A172 (cell line): ENCODE results near the gene JPH4. TPM values are rescaled to one million over a fixed set of nuclear protein-coding genes. Genes with fewer than 3 reads are reported as not detected.

Source experiments
- DNase-seq: peaks from one replicate; pipeline ENCODE4 v3.0.0-alpha.2; 2015; ENCODE audit warnings: low spot score
- total RNA-seq: library from RNA; depleted of rRNA; stranded (reverse); fragments of >200 nt; shearing (Covaris generic); gene quantifications from 2 replicates; pipeline ENCODE4 v1.2.3, GENCODE V29; 2014; rRNA removed

The JPH4 gene
- total RNA-seq, 1 experiment from 2014 or later = not detected

DNA sequence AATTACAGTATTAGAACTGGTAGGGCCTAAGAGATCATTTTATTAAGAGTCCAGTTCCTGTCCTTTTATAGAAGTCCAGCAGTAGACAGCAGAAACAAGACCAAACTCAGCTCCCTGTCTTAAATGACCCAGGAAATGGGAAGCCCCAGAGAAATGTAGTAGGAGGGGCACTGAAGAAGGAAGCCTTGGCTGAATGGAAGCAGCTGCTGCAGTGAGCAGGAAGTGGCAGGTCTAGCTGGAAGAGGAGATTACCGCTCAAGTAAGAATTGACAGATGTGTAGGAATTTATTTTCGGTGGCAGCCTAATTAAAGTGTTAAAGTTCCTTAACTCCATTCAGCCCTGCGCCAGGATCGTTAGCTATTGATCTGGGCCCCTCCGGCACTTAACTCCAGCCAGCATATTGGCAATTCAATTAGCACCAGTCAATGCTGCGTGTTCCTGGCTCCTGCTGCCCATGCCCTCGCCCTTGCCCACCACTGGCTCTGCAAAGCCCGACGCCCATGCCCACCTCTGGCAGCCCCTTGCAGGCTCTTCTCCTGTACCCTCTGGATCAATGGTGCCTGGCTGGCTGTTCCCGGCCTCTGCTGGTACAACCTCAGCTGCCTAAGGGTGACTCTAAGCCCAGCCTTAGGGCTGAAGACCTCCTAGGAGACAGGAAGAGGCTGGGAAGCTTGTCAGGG lies 48.1 kb downstream of the JPH4 start:
- DNase-seq = no peak

DNA sequence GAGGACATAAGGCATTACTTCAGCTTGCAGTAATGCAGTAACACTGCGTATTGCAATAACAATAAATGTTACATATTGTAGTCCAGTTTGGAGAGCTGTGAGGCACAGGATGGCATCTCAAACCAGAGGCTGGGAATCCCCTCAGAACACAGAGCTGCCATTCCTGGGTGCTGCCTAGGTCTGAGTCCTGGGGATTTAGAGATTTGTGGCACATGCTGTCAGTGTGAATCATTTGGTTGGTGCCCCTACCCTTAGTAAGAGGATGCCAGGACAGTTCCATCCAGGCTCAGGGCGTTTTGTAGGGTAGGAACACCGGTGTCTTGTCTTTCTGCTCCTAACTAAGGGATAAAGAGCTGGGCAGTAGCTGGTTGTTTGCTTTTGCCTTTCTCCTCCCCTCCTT lies 49.6 kb downstream of the JPH4 start:
- no peak for DNase-seq

DNA sequence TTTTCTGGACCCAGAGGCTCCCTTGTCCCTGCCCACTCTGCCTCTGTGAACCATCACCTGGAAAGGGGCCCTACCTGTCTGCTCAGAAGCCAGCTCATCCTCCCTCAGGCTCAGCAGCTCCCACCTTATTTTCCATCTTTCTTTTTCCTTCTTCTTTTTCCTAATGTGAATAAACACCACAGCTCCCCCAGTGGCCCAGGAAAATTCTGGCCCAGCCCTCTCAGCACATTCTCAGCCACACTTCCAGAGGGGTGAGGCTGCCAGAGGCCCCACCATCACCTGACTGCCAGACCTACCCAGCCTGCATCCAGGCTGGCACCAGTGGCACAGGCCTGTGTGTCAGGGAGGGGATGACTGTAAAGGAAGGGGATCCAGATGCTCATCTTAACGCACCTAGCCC lies 50.0 kb downstream of the JPH4 start:
- DNase-seq = no peak

DNA sequence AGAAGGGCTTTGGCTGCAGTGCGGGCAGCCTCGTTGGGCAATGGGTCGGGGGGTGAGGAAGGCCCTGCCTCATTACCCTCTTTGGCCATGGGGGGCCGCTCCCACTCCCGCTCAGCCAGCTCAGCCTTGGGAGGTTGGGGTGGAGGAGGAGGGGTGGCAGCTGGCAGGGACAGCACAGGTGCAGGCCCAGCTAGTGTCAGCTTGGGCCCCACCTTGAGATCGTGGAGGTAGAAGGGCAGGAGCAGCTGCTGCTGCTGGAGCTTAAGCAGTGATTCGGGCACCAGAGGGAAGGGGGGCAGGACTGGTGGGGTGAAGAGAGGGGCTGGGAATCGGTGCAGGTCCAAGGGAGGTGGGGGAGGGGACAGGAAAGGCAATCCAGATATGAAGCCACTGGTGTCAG lies 53.0 kb downstream of the JPH4 start:
- no peak for DNase-seq

DNA sequence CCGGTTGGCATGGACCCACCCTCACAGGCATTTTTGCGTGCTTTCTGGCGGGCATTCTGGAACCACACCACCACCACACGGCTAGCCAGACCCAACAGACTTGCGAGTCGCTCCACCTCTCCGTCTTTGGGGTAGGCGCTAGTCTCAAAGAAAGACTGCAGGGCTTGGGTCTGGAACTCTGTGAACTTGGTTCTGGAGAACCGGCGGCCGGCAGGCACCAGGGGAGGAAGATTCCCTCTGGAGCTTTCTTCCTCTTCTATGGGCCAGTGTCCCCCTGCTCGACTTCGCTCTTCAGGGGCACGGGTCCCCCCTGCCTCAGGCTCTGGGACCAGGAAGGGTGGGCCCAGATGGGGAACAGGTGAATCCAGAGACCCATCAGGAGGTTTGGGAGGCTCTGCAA lies 53.6 kb downstream of the JPH4 start:
- DNase-seq = no peak

DNA sequence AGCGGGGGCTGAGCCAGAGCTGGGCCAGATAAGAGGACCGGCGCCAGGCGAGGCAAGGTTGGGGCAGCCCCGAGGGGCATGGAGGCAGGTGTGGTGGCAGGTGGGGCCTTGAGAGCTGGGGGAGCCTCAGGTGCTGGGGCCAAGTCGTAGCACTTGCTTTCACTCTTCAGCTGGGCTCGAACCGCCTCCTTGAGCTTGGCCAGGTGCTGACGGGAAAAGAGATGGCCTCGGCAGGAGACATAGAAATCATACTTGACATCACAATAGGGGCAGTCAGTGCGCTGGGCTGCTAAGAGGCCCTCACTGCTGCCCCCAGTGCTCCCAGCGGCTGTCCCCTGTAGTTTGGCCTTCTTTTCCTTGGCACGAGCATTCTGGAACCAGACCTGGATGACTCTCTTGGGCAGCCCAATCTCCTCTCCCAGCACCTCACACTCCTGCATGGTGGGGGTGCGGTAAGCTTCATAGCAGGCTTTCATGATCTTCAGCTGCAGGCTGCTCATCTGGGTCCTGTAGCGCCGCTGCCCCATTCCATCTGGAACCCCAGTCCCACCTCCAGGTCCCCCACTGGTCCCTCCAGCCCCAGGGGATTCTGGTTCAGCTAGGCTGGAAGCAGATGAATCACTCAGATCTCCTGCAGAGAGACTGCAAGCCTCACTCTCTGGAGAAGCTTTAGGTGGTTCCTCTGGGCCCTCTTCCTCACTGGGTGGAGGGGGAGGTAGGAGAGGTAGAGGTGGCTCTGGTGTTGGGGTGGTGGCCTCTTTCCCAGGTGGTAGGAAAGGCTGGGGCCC lies 55.2 kb downstream of the JPH4 start:
- DNase-seq = no peak

DNA sequence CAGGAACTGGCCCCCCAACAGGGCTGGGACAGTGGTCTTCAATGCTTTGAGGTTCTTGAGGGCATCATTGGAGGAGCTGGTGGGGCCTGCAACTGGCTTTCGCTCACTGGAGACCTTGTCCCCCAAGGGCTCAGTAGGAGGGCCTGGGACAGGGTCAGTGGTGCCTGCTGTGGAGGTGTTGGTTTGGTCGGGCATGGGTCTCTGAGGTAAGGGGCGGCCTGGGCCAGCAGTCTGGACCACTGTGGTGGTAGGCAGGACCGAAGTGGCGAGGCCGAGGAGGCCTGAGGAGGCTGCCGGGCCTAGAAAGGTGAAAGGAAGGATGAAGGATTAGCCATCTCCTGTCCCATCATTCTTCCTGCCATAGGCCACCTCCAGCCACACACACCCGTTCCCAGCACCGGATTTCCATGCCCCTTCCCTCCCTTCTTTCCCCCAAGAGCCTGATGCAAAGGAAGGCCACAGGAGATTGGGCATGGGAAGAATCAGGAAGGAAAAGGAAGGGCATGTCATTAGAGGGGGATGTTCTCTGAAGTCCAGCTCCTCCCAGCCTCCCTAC lies 55.9 kb downstream of the JPH4 start:
- no peak for DNase-seq

DNA sequence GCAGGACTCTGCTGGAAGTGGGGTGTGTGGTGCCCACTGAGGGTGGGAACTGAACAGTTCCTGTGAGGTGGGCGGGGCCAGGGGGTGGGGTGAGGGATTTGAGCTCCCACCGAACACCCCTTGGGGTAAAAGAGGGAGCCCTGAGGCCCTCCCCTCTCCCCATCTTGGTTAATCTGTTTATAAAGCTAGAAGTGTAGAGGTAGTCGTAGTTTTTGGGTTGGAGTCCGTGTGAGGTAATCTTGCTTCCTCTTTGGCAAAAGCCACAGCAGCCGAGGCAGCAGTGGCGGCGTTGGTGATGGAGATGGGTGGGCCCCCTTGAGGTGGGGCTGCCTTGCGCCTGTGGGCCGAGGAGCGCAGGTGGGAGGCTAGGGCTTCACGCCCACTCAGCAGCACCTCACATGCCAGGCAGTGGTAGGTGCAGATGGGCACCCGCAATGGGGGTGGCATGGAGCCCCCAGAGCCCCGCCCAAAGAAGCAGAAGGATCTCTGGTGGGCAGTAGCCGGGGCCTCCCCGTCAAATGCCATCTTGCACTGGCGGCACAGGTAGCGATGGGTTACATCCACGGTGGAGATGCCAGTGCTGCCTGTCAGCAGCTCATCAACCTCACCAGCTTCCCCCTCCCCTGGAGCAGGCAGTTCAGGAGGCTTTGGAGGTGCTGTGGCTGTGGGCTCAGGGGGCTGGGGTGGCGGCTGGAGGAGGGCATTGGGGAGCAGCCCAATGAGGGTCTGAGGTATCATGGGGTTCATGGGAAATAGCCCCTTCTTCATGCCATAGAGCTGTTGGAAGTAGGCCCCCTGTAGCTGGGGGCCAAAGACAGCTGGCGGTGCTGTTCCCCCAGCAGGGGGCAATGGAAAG lies 56.6 kb downstream of the JPH4 start:
- DNase-seq = no peak

DNA sequence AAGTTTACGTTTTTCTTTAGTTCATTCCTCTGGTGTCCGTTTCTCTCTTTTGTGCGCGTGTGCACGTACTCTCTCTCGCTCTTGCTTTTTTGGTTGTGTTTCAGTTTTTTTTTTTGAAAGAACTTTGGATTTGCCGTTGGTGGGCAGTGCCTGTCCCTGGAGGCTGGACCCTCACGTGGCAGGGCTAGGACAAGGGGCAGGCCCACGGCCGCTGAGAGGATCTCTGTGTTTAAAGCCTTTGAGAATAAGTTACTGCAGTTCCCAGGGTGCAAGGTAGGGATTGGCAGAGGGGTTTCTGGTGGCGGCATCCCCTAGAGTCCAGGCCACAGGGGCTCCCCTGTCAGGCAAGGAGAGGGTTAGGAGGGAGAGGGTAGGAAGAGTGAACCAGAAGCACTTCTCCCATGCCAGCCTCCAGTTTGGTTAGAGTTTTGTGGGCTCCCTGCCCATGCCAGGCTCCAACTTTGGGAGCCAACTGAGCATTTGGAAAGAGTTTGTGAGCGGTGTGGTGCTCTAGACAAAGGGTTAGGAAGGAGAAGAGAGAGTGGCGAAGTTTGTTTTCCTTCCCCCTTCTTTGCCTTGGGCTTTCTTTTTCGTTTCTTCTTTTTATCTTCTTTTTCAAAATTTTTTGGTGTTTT lies 57.6 kb downstream of the JPH4 start:
- DNase-seq = no peak

DNA sequence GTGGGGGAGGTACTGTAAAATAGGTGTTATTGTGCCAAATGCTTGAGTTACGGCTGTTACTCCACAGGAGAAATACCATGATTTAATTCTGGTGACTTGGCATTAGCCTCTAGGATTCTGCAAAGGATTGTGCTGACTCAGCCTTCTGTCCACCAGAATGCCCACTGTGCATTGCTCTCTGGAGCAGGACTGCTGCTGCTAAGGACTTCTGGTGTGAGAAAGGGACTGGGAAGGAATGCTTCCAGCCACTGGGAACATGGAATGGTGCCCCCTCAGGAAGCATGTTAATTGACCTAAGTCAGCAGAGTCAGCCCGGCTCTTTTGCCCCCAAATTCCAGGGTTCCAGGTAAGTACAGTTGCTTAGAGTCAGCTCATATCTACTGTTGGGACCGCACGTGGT lies 59.9 kb downstream of the JPH4 start:
- no peak for DNase-seq

Other genes starting within 250 kb of the JPH4 start
- gene SLC22A17, start 225.9 kb downstream of the JPH4 start, total RNA-seq = 10.3 and 11.6 TPM in 2 replicates
- gene EFS, start 213.6 kb downstream of the JPH4 start, total RNA-seq = not detected in 2 replicates
- gene IL25, start 206.0 kb downstream of the JPH4 start, total RNA-seq = not detected in 2 replicates
- gene CMTM5, start 201.7 kb downstream of the JPH4 start, total RNA-seq = not detected in 2 replicates
- not detected in 2 replicates for gene MYH6, start 170.5 kb downstream of the JPH4 start, total RNA-seq
- gene MYH7, start 143.1 kb downstream of the JPH4 start, total RNA-seq = not detected in 2 replicates
- gene NGDN, start 109.1 kb downstream of the JPH4 start, total RNA-seq = 42.2 and 52.6 TPM in 2 replicates
- gene ZFHX2, start 27.0 kb downstream of the JPH4 start, total RNA-seq = 0.29 TPM in 2 replicates
- gene THTPA, start 22.5 kb downstream of the JPH4 start, total RNA-seq = 5.0 and 5.2 TPM in 2 replicates
- 6.0 and 16.6 TPM in 2 replicates for gene AP1G2, start 11.0 kb downstream of the JPH4 start, total RNA-seq
- 2.4 and 3.4 TPM in 2 replicates for gene DHRS2, start 57.6 kb upstream of the JPH4 start, total RNA-seq